ENCODE results near the gene DFFA.

- TF ChIP-seq POLR2A (IDR thresholded peaks at IDR 0.05) = no peak
- no peak for TF ChIP-seq CTCF (IDR thresholded peaks at IDR 0.05)
Measured at GRCh38 chr1:10502206-10502605, 29.9 kb upstream of the DFFA start.
